ENCODE results near the gene CRABP1.

GRCh38 chr15:78374436-78375393, 34.6 kb downstream of the CRABP1 start:
- TF ChIP-seq, protein P1, sequence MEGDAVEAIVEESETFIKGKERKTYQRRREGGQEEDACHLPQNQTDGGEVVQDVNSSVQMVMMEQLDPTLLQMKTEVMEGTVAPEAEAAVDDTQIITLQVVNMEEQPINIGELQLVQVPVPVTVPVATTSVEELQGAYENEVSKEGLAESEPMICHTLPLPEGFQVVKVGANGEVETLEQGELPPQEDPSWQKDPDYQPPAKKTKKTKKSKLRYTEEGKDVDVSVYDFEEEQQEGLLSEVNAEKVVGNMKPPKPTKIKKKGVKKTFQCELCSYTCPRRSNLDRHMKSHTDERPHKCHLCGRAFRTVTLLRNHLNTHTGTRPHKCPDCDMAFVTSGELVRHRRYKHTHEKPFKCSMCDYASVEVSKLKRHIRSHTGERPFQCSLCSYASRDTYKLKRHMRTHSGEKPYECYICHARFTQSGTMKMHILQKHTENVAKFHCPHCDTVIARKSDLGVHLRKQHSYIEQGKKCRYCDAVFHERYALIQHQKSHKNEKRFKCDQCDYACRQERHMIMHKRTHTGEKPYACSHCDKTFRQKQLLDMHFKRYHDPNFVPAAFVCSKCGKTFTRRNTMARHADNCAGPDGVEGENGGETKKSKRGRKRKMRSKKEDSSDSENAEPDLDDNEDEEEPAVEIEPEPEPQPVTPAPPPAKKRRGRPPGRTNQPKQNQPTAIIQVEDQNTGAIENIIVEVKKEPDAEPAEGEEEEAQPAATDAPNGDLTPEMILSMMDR (IDR thresholded peaks at IDR 0.05; ENCODE audit: insufficient read depth, low read length, poor library complexity, severe bottlenecking): no peak
- TF ChIP-seq EZH2phosphoT487 (conservative IDR thresholded peaks at IDR 0.05; ENCODE audit: low read length): no peak
